Psoas muscle (tissue), 8 donors: ENCODE results near the gene HEXIM2. TPM values are rescaled to one million over a fixed set of nuclear protein-coding genes. Genes with fewer than 3 reads are reported as not detected.

Source experiments
- ATAC-seq, 4 donors: fragments of 200-7000 bp; cut with Tn5 transposase; one replicate each; pipeline ENCODE4 v1.9.1; 2020; ENCODE audit warnings: moderate library complexity in 3 of 4, mild to moderate bottlenecking in 2 of 4
- DNase-seq, 2 donors: peaks; one replicate each; pipeline ENCODE4 v3.0.0-alpha.2; 2020
- H3K27ac ChIP-seq: fragments of 200-600 bp; one replicate; pipeline ENCODE4 v1.8.0; 2022
- H3K27me3 ChIP-seq, 3 donors: fragments of 200-600 bp in 1 of 3; one replicate each; pipeline versions ENCODE4 v1.6.1 to v1.8.0; 2013 to 2022; ENCODE audit warnings: low read length in 2 of 3, mild to moderate bottlenecking in 2 of 3, moderate library complexity in 1 of 3; ENCODE audit not compliant: insufficient read depth in 3 of 3
- H3K36me3 ChIP-seq, 2 donors: fragments of 200-600 bp in 1 of 2; one replicate each; pipeline versions ENCODE4 v1.6.1 to v1.8.0; 2013 to 2022; ENCODE audit warnings: low read depth in 1 of 2, mild to moderate bottlenecking in 1 of 2, moderate library complexity in 1 of 2; ENCODE audit not compliant: insufficient read depth in 1 of 2
- H3K4me1 ChIP-seq: fragments of 200-600 bp; one replicate; pipeline ENCODE4 v1.8.0; 2022
- H3K4me3 ChIP-seq: fragments of 200-600 bp; one replicate; pipeline ENCODE4 v1.8.0; 2022; ENCODE audit warnings: mild to moderate bottlenecking
- H3K9me3 ChIP-seq: fragments of 200-600 bp; one replicate; pipeline ENCODE4 v1.8.0; 2022
- CTCF ChIP-seq: fragments of 200-600 bp; IDR thresholded peaks from one replicate; pipeline ENCODE4 v1.8.0; 2022; ENCODE audit warnings: antibody characterized with exemption
- WGBS, 3 donors: extraction: QIAGEN DNeasy Blood & Tissue Kit; methylation state at CpG; one replicate each; pipeline versions ENCODE4 v1.1.6 to v1.1.7; 2013; 5-methylcytosine and 5-hydroxymethylcytosine counted together
- intact Hi-C, 2 donors: fragments of 100-400 bp; cut with DNase I; formaldehyde crosslinking; loops; one replicate each; pipeline versions ENCODE4 v1.11.0 to v1.14.2; 2022
- polyA plus RNA-seq, 3 donors: library from polyadenylated mRNA; stranded (reverse); fragments of 200-250 nt; gene quantifications; one replicate each; pipeline ENCODE4 v1.2.3, GENCODE V29; 2013
- total RNA-seq, 4 donors: library from RNA; stranded (reverse); fragmentation: NEBNext Ultra II Directional in 2 of 4; extraction: Animal tissue kit (Norgen Biotek cat#: 25700) in 2 of 4; gene quantifications; one replicate each; pipeline versions ENCODE4 v1.2.1 to v1.2.4, GENCODE V29; 2021 to 2023
- donor health status: healthy with polysubstance abuse.
- donor health status: DM: no; HTN: no; CAD: no; lungs with moderate emphysema.
- donor health status: Bipolar disorder and iron deficiency.
- donor health status: healthy.
- donor health status: DM: yes; HTN: yes; CAD: no.
- donor health status: DM: no; HTN: no; CAD: no.
- donor health status: DM: no; HTN: no; CAD: no.
- donor health status: DM: yes; HTN: yes; CAD: no.

The HEXIM2 gene
- total and polyA plus RNA-seq, 7 donors, result 8.2 to 69.5 (median 45.7) TPM

DNA sequence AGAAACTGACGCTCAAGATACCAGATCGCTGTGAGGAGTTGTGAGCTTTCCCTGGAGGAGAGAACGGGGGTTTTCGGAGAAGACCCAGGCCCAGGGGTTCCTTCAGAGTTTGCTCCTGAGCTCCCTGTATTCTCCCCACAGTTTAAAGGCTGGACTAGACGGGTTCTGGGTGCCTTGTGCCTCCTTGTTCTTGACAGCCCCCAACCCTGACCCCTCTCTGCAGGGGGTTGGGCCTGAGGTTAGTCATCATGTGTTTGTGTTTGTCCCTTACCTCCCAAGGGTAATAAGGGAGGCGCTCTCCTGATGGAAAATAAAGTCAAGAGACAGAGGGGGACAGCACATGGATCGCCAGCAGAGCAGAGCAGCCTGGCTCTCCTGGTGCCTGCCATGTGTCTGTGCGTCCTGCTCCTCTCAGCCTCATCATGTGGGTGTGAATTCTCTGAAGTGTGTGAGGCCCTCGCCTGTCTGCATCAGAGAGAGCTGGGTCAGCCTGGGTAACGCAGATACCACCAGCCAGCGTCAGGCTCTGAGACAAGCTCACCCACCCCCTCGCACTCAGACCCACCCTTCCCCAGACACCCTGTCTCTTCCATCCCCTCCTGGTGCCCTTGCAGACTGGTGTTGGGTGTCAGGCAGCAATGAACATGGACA lies 8.7 kb downstream of the HEXIM2 start:
- WGBS, 3 donors, result 53 to 77% (median 60%) methylated on average over 12 of the region's 12 CpGs
- intact Hi-C loops, result no loop called here
- Histone ChIP-seq H3K36me3 (peaks cover 0 to 41% of the 10 kb centered on the region in 2 donors), H3K4me1 (peaks cover 29% of the 10 kb centered on the region), H3K27ac (peak overlapping the region; percentile 82), H3K4me3 (no peak overlapping the region), H3K9me3 (no peaks in the 10 kb centered on the region), H3K27me3 (no peaks in the 10 kb centered on the region)
- DNase-seq (no peak), ATAC-seq (no peak)
- no peak for TF ChIP-seq CTCF

- ATAC-seq (peak; percentile 69 to 85 (median 80)), DNase-seq (peak; percentile 80 to 92)
- 13 to 19% (median 17%) methylated on average over 5 of the region's 5 CpGs for WGBS, 3 donors
- no peaks in the 10 kb centered on the region for H3K27me3 ChIP-seq
- TF ChIP-seq CTCF, result no peak
- H3K27ac ChIP-seq, result peak overlapping the region; percentile 82
- H3K4me3 ChIP-seq, result peak overlapping the region; percentile 44
- H3K36me3 ChIP-seq, result peaks cover 0 to 36% of the 10 kb centered on the region in 2 donors
- H3K4me1 ChIP-seq, result peaks cover 29% of the 10 kb centered on the region
- no peaks in the 10 kb centered on the region for H3K9me3 ChIP-seq
- intact Hi-C loops, result no loop called here
These were observed 9.3 kb downstream of the HEXIM2 start for GRCh38 chr17:45170931-45171337.

DNA sequence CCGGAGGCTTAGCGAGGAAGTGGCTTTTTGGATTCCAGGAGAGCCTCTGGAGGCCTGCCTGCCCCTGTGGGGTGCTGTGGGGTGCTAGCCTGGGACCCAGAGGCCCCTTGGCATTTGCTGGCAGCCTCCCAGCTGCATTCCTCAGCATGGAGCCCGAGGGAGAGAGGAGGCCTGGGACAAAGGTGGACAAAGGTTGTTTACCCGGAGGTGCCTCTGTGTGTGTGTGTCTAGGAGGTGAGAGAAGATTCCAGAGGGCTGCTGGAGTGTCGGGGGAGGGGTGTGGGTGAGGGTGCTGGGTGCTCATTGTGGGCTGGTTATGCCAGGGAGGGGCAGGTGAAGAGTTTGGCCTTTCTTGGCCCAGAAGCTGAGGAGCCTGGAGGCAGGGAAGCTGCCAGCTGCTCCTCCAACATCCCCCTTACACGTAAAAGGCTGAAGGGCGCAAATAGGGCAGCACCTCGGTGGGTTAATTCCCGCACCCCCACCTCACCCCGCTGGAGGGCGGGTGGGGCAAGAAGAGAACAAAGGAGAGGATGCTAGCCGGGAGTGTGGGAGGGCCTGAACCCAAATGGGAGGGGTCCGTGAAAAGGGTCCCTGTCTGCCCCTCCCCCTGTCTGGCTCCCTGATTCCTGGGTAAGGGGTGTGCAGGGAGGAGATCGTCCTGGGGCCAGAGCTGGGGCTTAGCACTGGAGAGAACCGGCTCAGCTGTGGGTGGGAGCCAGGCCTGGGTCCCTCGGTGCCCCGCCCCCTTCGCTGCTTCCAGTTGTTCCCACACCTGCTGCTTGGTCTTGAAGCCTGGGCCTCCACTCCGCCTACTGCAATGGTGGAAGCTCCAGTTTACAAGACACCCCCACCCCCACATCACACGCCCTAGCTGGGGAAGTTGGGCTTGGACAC lies 9.9 kb downstream of the HEXIM2 start:
- Histone ChIP-seq H3K27me3 (no peaks in the 10 kb centered on the region), H3K36me3 (peaks cover 0 to 31% of the 10 kb centered on the region in 2 donors), H3K4me1 (peaks cover 29% of the 10 kb centered on the region), H3K4me3 (peak overlapping the region; percentile 44), H3K9me3 (no peaks in the 10 kb centered on the region), H3K27ac (peak overlapping the region; percentile 82)
- WGBS, 3 donors, result 20 to 33% (median 21%) methylated on average over 13 to 20 of the region's 20 CpGs
- DNase-seq (peak; percentile 53 to 76), ATAC-seq (peak; percentile 61 to 80 (median 64))
- intact Hi-C loops, result loop anchor here in 1 of 2 donors (2.0 kb wide), 1 partner anchor 19 kb away; no protein-coding TSS in a partner anchor
- TF ChIP-seq CTCF, result no peak

GRCh38 chr17:45172232-45172540 lies 10.5 kb downstream of the HEXIM2 start:
- no peak for TF ChIP-seq CTCF
- Histone ChIP-seq H3K27ac (peak overlapping the region; percentile 82), H3K9me3 (no peaks in the 10 kb centered on the region), H3K36me3 (peaks cover 0 to 30% of the 10 kb centered on the region in 2 donors), H3K4me3 (peak overlapping the region; percentile 44), H3K4me1 (peaks cover 26% of the 10 kb centered on the region), H3K27me3 (no peaks in the 10 kb centered on the region)
- intact Hi-C loops, result loop anchor here in 1 of 2 donors (2.0 kb wide), 1 partner anchor 19 kb away; no protein-coding TSS in a partner anchor
- DNase-seq, result no peak
- ATAC-seq, result peak in 1 of 4 donors; percentile 1
- 27 to 40% (median 37%) methylated on average over 5 of the region's 5 CpGs for WGBS, 3 donors
